GM12878 (cell line): ENCODE data around the gene UBASH3B. TPM values are rescaled to one million over a fixed set of nuclear protein-coding genes. Genes with fewer than 3 reads are reported as not detected.

Source experiments
- ATAC-seq: fragments of 200-7000 bp; cut with Tn5 transposase; 3 replicates; pipeline ENCODE4 v1.9.1; 2020; ENCODE audit warnings: mild to moderate bottlenecking, moderate library complexity
- BruUV-seq: library from RNA; stranded (reverse); fragments of 400-500 nt; replicated peaks from 2 replicates; lab custom pipeline; 2021; lab: Mats Ljungman, UMichigan
- CTCF ChIA-PET: fragments of 300-600 bp; sonication (Branson Sonifier 250); formaldehyde crosslinking; extraction: SDS; loops from one replicate; lab custom pipeline; 2021; ENCODE audit warnings: inconsistent platforms; lab: Yijun Ruan, JAX
- POLR2A ChIA-PET: fragments of 350-600 bp; formaldehyde crosslinking; extraction: SDS; loops from one replicate; lab custom pipeline; 2021; ENCODE audit warnings: inconsistent platforms; lab: Charles Lee
- RAD21 ChIA-PET: fragments of 300-600 bp; sonication (Branson Sonifier 250); formaldehyde crosslinking; loops from one replicate; lab custom pipeline; 2023; ENCODE audit warnings: antibody characterized with exemption; ENCODE audit not compliant: unreplicated experiment; lab: Charles Lee
- SMC1A ChIA-PET: fragments of 300-600 bp; sonication (Branson Sonifier 250); formaldehyde crosslinking; loops from one replicate; lab custom pipeline; 2023; ENCODE audit not compliant: unreplicated experiment, uncharacterized antibody; lab: Charles Lee
- DNase-seq: peaks from one replicate; pipeline ENCODE4 v3.0.0-alpha.2; 2011; ENCODE audit warnings: low read depth, low spot score
- FAIRE-seq: peaks from 3 replicates; lab custom pipeline; 2011; peaks lifted over from hg19 to GRCh38; lab: Jason Lieb, UNC
- H2AFZ ChIP-seq: 2 replicates; pipeline ENCODE4 v1.6.0; 2011; ENCODE audit warnings: low read depth, low read length, control low read depth; ENCODE audit not compliant: control insufficient read depth
- H3K27ac ChIP-seq: 2 replicates; pipeline ENCODE4 v1.5.1; 2011; ENCODE audit warnings: control low read depth; ENCODE audit not compliant: control insufficient read depth, insufficient read depth
- H3K27me3 ChIP-seq, 2 experiments: replicated peaks in 1 of 2; 2 replicates each; pipeline versions ENCODE4 v1.6.0 to v1.6.1; 2011; ENCODE audit warnings: low read length in 1 of 2; ENCODE audit not compliant: control insufficient read depth in 2 of 2, insufficient read depth in 2 of 2
- H3K36me3 ChIP-seq, 2 experiments: 2 replicates each; pipeline ENCODE4 v1.5.1; 2011; ENCODE audit warnings: low read length in 1 of 2; ENCODE audit not compliant: control insufficient read depth in 2 of 2, insufficient read depth in 2 of 2
- H3K4me1 ChIP-seq: 2 replicates; pipeline ENCODE4 v1.6.1; 2011; ENCODE audit warnings: mild to moderate bottlenecking, low read length, moderate library complexity, mixed read lengths; ENCODE audit not compliant: control insufficient read depth, insufficient read depth
- H3K4me2 ChIP-seq: 2 replicates; pipeline ENCODE4 v1.6.0; 2011; ENCODE audit warnings: control low read depth; ENCODE audit not compliant: control insufficient read depth, insufficient read depth
- H3K4me3 ChIP-seq: fragments of 200-600 bp; sonication (generic); 2 replicates; pipeline ENCODE4 v1.5.1; 2016
- H3K79me2 ChIP-seq: 2 replicates; pipeline ENCODE4 v1.6.0; 2011; ENCODE audit warnings: low read length; ENCODE audit not compliant: control insufficient read depth, insufficient read depth
- H3K9ac ChIP-seq: 2 replicates; pipeline ENCODE4 v1.8.0; 2011; ENCODE audit warnings: low read length, control low read depth, mixed read lengths; ENCODE audit not compliant: control insufficient read depth, insufficient read depth
- H3K9me3 ChIP-seq: replicated peaks from 3 replicates; pipeline ENCODE4 v1.5.1; 2011; ENCODE audit warnings: mild to moderate bottlenecking, low read length; ENCODE audit not compliant: control insufficient read depth, insufficient read depth
- H4K20me1 ChIP-seq: 2 replicates; pipeline ENCODE4 v1.6.0; 2011; ENCODE audit not compliant: control insufficient read depth, insufficient read depth
- BHLHE40 ChIP-seq, 2 experiments: fragments of 450-650 bp in 1 of 2; IDR thresholded peaks; 2 replicates each; pipeline ENCODE4 v1.6.1; 2011 to 2017; ENCODE audit warnings: low read depth in 2 of 2, borderline replicate concordance in 1 of 2, improper control_type of control experiment in 1 of 2, low read length in 1 of 2, mild to moderate bottlenecking in 1 of 2
- CBFB ChIP-seq: IDR thresholded peaks from 2 replicates; pipeline ENCODE4 v1.6.1; 2016; ENCODE audit warnings: antibody characterized with exemption, low read depth
- CEBPB ChIP-seq, 2 experiments: fragments of 150-350 bp in 1 of 2; IDR thresholded peaks; 2 replicates each; pipeline ENCODE4 v1.6.1; 2012 to 2014; ENCODE audit warnings: low read depth in 2 of 2, low read length in 2 of 2, borderline replicate concordance in 1 of 2, inconsistent platforms in 1 of 2
- EZH2 ChIP-seq: IDR thresholded peaks from 2 replicates; pipeline ENCODE4 v1.6.1; 2012; ENCODE audit warnings: low read depth, mild to moderate bottlenecking, control low read depth, inconsistent platforms, low read length, borderline replicate concordance; ENCODE audit not compliant: control insufficient read depth
- FOS ChIP-seq: IDR thresholded peaks from 3 replicates; pipeline ENCODE4 v1.6.1; 2011; ENCODE audit warnings: borderline replicate concordance; ENCODE audit not compliant: insufficient read length; ENCODE audit errors: extremely low read depth
- FOXM1 ChIP-seq: IDR thresholded peaks from 2 replicates; pipeline ENCODE4 v1.6.1; 2012; ENCODE audit warnings: low read depth, mild to moderate bottlenecking, inconsistent platforms, low read length, moderate library complexity
- IRF5 ChIP-seq: fragments of 450-650 bp; IDR thresholded peaks from 2 replicates; pipeline ENCODE4 v1.6.1; 2017; ENCODE audit warnings: borderline replicate concordance
- MEF2A ChIP-seq: IDR thresholded peaks from 2 replicates; pipeline ENCODE4 v1.6.1; 2011; ENCODE audit warnings: low read depth, mild to moderate bottlenecking, low read length, moderate library complexity; ENCODE audit not compliant: insufficient read depth
- MYB ChIP-seq: fragments of 150-350 bp; IDR thresholded peaks from 2 replicates; pipeline ENCODE4 v1.6.1; 2014; ENCODE audit warnings: mild to moderate bottlenecking, low read depth, low read length, borderline replicate concordance
- PML ChIP-seq: IDR thresholded peaks from 2 replicates; pipeline ENCODE4 v1.6.1; 2012; ENCODE audit warnings: low read length, inconsistent platforms
- PRDM15 ChIP-seq: fragments of 450-650 bp; formaldehyde crosslinking; IDR thresholded peaks from 2 replicates; pipeline ENCODE4 v1.4.0; 2020; ENCODE audit warnings: mild to moderate bottlenecking, moderate library complexity
- RCOR1 ChIP-seq: conservative IDR thresholded peaks from 2 replicates; pipeline ENCODE4 v1.6.1; 2012; ENCODE audit warnings: low read depth, low read length, improper control_type of control experiment
- WRNIP1 ChIP-seq: IDR thresholded peaks from 2 replicates; pipeline ENCODE4 v1.6.1; 2011; ENCODE audit warnings: low read depth, low read length, improper control_type of control experiment, borderline replicate concordance
- WGBS: methylation state at CpG from one replicate; pipeline ENCODE4 v1.1.6; 2016; ENCODE audit warnings: low lambda C conversion rate; ENCODE audit not compliant: insufficient replicate concordance, insufficient coverage; ENCODE audit errors: missing lambda C conversion rate; 5-methylcytosine and 5-hydroxymethylcytosine counted together
- in situ Hi-C: fragments of 300-500 bp; cut with MboI; formaldehyde crosslinking; loops from 9 replicates; pipeline ENCODE4 v1.14.3; 2018; ENCODE audit warnings: mixed read lengths
- intact Hi-C: fragments of 100-400 bp; cut with micrococcal nuclease; formaldehyde crosslinking; loops from one replicate; pipeline ENCODE4 v1.14.2; 2022; ENCODE audit not compliant: unreplicated experiment
- polyA plus RNA-seq, 11 experiments: library from polyadenylated mRNA; depleted of rRNA in 4 of 11; unstranded in 6 of 11; stranded (reverse) in 5 of 11; fragments of >200 nt; fragmentation: Nextera tagmentation in 4 of 11; fragmentation: Illumina TruSeq in 1 of 11; extraction: Ambion mirVana in 4 of 11; extraction: Trizol in 1 of 11; gene quantifications; 1 replicate in 1 of 11; 2 replicates in 10 of 11; pipeline versions ENCODE4 v1.2.1 to v1.2.3, GENCODE V29; 2011 to 2016; ENCODE audit warnings: inconsistent platforms in 2 of 11, missing spikeins in 2 of 11, low read depth in 1 of 11
- total RNA-seq, 4 experiments: library from RNA; depleted of rRNA in 3 of 4; stranded (reverse); fragments of >200 nt in 3 of 4; fragmentation: Illumina TruSeq in 1 of 4; extraction: Trizol in 1 of 4; gene quantifications; 2 replicates each; pipeline versions ENCODE4 v1.2.1 to v1.2.3, GENCODE V29; 2013 to 2021
- TF ChIP-seq, protein P1 (sequence below): fragments of 450-650 bp; IDR thresholded peaks from 2 replicates; pipeline ENCODE4 v1.6.1; 2017; ENCODE audit warnings: mild to moderate bottlenecking, low read depth, inconsistent platforms; ENCODE audit not compliant: poor library complexity, severe bottlenecking
- TF ChIP-seq, protein P2 (sequence below): IDR thresholded peaks from 2 replicates; pipeline ENCODE4 v1.6.1; 2012; ENCODE audit warnings: low read depth, low read length, improper control_type of control experiment

Gene UBASH3B
- total and polyA plus RNA-seq, 10 of the 15 experiments (the other 5 are each of a cell fraction or from before 2014, with no cell fraction given): 0.18 to 3.3 (median 0.57) TPM

- Histone ChIP-seq H3K4me3 (no peak overlapping the region), H3K36me3 (no peaks in the 10 kb centered on the region), H4K20me1 (no peaks in the 10 kb centered on the region), H3K79me2 (no peaks in the 10 kb centered on the region), H3K9ac (no peak overlapping the region), H3K4me2 (no peak overlapping the region), H3K4me1 (no peaks in the 10 kb centered on the region), H3K9me3 (no peaks in the 10 kb centered on the region), H3K27me3 (no peaks in the 10 kb centered on the region; a peak in 1 of 4 replicates), H2AFZ (no peak overlapping the region), H3K27ac (no peak overlapping the region)
- POLR2A ChIA-PET: no interaction called here
- BruUV-seq: no TSS peak
- WGBS: 1% methylated on average over 3 of the region's 3 CpGs
- intact Hi-C loops (no loop called here), in situ Hi-C loops (no loop called here)
- no peak for FAIRE-seq
- no peak for ATAC-seq
- SMC1A ChIA-PET: interaction anchor here (1.3 to 11.5 kb wide), 3 partner anchors 21 to 71 kb away, joined by 3 to 294 read pairs (median 34); no protein-coding TSS in a partner anchor
- RAD21 ChIA-PET: interaction anchor here (4.9 to 10.5 kb wide), 2 partner anchors 59 to 261 kb away, joined by 25 to 254 read pairs; no protein-coding TSS in a partner anchor
- no peak for DNase-seq
- CTCF ChIA-PET: interaction anchor here (0.6 to 13.4 kb wide), 9 partner anchors 13 to 261 kb away, joined by 3 to 490 read pairs (median 8); no protein-coding TSS in a partner anchor
- no peak for TF ChIP-seq BHLHE40 (IDR thresholded peaks at IDR 0.05; ENCODE audit: borderline replicate concordance in 1 of 2, low read depth in 2 of 2, low read length in 1 of 2)
- no peak for TF ChIP-seq IRF5
- TF ChIP-seq, protein P1, sequence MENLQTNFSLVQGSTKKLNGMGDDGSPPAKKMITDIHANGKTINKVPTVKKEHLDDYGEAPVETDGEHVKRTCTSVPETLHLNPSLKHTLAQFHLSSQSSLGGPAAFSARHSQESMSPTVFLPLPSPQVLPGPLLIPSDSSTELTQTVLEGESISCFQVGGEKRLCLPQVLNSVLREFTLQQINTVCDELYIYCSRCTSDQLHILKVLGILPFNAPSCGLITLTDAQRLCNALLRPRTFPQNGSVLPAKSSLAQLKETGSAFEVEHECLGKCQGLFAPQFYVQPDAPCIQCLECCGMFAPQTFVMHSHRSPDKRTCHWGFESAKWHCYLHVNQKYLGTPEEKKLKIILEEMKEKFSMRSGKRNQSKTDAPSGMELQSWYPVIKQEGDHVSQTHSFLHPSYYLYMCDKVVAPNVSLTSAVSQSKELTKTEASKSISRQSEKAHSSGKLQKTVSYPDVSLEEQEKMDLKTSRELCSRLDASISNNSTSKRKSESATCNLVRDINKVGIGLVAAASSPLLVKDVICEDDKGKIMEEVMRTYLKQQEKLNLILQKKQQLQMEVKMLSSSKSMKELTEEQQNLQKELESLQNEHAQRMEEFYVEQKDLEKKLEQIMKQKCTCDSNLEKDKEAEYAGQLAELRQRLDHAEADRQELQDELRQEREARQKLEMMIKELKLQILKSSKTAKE: no peak
- TF ChIP-seq PRDM15 (CRISPR knock-in tag): no peak
- no peak for TF ChIP-seq PML
- no peak for TF ChIP-seq WRNIP1
- TF ChIP-seq FOS: no peak
- no peak for TF ChIP-seq MEF2A
- no peak for TF ChIP-seq CEBPB (IDR thresholded peaks at IDR 0.05; ENCODE audit: borderline replicate concordance in 1 of 2, low read depth in 2 of 2, low read length in 2 of 2)
- TF ChIP-seq, protein P2, sequence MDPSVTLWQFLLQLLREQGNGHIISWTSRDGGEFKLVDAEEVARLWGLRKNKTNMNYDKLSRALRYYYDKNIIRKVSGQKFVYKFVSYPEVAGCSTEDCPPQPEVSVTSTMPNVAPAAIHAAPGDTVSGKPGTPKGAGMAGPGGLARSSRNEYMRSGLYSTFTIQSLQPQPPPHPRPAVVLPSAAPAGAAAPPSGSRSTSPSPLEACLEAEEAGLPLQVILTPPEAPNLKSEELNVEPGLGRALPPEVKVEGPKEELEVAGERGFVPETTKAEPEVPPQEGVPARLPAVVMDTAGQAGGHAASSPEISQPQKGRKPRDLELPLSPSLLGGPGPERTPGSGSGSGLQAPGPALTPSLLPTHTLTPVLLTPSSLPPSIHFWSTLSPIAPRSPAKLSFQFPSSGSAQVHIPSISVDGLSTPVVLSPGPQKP: no peak
- no peak for TF ChIP-seq CBFB
- TF ChIP-seq EZH2: no peak
- no peak for TF ChIP-seq RCOR1
- no peak for TF ChIP-seq MYB
- TF ChIP-seq FOXM1: no peak
These were observed 138.0 kb downstream of the UBASH3B start for GRCh38 chr11:122793515-122793914.
